NT2/D1 (cell line): ENCODE data around the gene EPC1.

Source experiments
- SUZ12 ChIP-seq: IDR thresholded peaks from 2 replicates; pipeline ENCODE4 v1.6.1; 2011; ENCODE audit not compliant: insufficient read length, insufficient read depth; ENCODE audit errors: extremely low read depth
- YY1 ChIP-seq: IDR thresholded peaks from 2 replicates; pipeline ENCODE4 v1.6.1; 2011; ENCODE audit not compliant: insufficient read length, insufficient read depth

DNA sequence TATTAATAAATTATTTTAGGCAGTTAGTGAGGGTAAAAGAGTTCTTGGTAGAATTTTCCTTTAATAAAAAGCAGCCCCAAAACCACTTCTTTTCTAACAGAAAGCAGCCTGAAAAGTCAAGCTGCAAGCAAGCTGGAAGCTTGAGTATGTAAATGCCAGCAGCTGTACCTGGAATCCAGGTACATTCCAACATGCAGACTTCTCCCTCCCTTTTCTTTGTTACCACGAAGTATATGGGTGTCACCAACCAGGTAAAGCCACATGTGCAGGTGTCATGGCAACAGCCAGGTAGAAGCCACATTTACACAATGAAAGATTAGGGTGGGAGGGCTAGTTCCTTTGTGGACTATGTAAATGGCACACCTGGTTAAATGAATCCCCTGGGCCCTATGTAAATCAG, 114.6 kb downstream of the EPC1 start:
- TF ChIP-seq YY1 (no peak), SUZ12 (no peak)
